A549 (cell line): Measurements from ENCODE around the gene APOBEC3B.

Experiments used
- MAZ ChIP-seq: fragments of 150-350 bp; IDR thresholded peaks from 2 replicates; pipeline ENCODE4 v1.6.1; 2014; ENCODE audit warnings: antibody characterized with exemption, low read depth, low read length, borderline replicate concordance
- NFE2L2 ChIP-seq: fragments of 150-350 bp; conservative IDR thresholded peaks from 2 replicates; pipeline ENCODE4 v1.6.1; 2014; ENCODE audit warnings: low read length
- REST ChIP-seq: fragments of 200-600 bp; sonication (generic); IDR thresholded peaks from 2 replicates; pipeline ENCODE4 v1.6.1; 2016; ENCODE audit warnings: antibody characterized with exemption, mild to moderate bottlenecking, moderate library complexity
- TF ChIP-seq, protein P1 (sequence below): IDR thresholded peaks from 2 replicates; pipeline ENCODE4 v1.6.1; 2012
- TF ChIP-seq, protein P2 (sequence below): fragments of >200 bp; sonication (Bioruptor Twin); formaldehyde crosslinking; IDR thresholded peaks from 3 replicates; pipeline ENCODE4 v1.5.1; 2016

DNA sequence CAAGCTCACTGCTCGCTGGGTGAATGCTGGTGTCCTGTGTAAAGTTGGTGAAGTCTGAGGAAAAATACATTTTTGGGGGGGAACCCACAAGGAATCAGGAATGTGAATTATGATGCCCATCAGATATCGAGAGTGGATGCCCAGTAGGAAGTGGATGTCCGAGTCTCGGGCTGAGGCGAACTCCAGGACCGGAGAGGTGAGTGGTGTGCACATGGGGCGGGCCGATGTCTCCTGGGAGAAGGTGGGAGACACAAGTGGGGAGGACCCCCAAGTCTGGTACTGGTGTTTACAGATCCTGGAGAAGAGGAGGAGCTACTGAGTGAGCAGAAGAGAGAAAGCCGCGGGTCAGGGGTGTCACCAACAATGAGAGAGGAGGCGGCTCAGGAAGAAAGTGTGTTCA lies 43.9 kb upstream of the APOBEC3B start:
- TF ChIP-seq, protein P1, sequence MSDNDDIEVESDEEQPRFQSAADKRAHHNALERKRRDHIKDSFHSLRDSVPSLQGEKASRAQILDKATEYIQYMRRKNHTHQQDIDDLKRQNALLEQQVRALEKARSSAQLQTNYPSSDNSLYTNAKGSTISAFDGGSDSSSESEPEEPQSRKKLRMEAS: no peak
- no peak for TF ChIP-seq NFE2L2
- no peak for TF ChIP-seq REST
- TF ChIP-seq, protein P2, sequence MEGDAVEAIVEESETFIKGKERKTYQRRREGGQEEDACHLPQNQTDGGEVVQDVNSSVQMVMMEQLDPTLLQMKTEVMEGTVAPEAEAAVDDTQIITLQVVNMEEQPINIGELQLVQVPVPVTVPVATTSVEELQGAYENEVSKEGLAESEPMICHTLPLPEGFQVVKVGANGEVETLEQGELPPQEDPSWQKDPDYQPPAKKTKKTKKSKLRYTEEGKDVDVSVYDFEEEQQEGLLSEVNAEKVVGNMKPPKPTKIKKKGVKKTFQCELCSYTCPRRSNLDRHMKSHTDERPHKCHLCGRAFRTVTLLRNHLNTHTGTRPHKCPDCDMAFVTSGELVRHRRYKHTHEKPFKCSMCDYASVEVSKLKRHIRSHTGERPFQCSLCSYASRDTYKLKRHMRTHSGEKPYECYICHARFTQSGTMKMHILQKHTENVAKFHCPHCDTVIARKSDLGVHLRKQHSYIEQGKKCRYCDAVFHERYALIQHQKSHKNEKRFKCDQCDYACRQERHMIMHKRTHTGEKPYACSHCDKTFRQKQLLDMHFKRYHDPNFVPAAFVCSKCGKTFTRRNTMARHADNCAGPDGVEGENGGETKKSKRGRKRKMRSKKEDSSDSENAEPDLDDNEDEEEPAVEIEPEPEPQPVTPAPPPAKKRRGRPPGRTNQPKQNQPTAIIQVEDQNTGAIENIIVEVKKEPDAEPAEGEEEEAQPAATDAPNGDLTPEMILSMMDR: no peak
- no peak for TF ChIP-seq MAZ
